SW480 (cell line): ENCODE data around the gene KIF3C.
A peak's percentile ranks its signal among the peaks of the same experiment; 100 is the strongest.
"Not testable (repeated sequence)": the region's sequence is repeated elsewhere in the genome, so short reads cannot be mapped to it uniquely, and the experiment has no call there.

Experiments used
- DNase-seq: peaks from one replicate; pipeline ENCODE4 v3.0.0-alpha.2; 2016; ENCODE audit warnings: low spot score

The KIF3C gene

GRCh38 chr2:25999406-25999805 lies 17.1 kb upstream of the KIF3C start:
- not testable (repeated sequence) for DNase-seq

- not testable (repeated sequence) for DNase-seq
Observed at GRCh38 chr2:25998816-25999383, 16.6 kb upstream of the KIF3C start.

GRCh38 chr2:25996844-25997243 lies 14.5 kb upstream of the KIF3C start:
- DNase-seq: no peak

GRCh38 chr2:25994509-25994908 lies 12.2 kb upstream of the KIF3C start:
- no peak for DNase-seq

GRCh38 chr2:25993049-25993448 lies 10.8 kb upstream of the KIF3C start:
- DNase-seq: no peak

- no peak for DNase-seq
Observed at GRCh38 chr2:25992556-25992955, 10.3 kb upstream of the KIF3C start.

GRCh38 chr2:25991965-25992364 lies 9.7 kb upstream of the KIF3C start:
- DNase-seq: no peak

- no peak for DNase-seq
Observed at GRCh38 chr2:25989154-25989553, 6.9 kb upstream of the KIF3C start.

GRCh38 chr2:25988134-25988533 lies 5.8 kb upstream of the KIF3C start:
- no peak for DNase-seq

- no peak for DNase-seq
Observed at GRCh38 chr2:25983735-25984134, 1.4 kb upstream of the KIF3C start.

- no peak for DNase-seq
Observed at GRCh38 chr2:25982968-25983280, 627 bp upstream of the KIF3C start.

- peak; percentile 21 for DNase-seq
Observed at GRCh38 chr2:25981596-25982272, 563 bp downstream of the KIF3C start.

GRCh38 chr2:25980951-25981350 lies 1.3 kb downstream of the KIF3C start:
- DNase-seq: no peak

GRCh38 chr2:25980076-25980887 lies 2.0 kb downstream of the KIF3C start:
- no peak for DNase-seq

GRCh38 chr2:25979001-25979400 lies 3.3 kb downstream of the KIF3C start:
- DNase-seq: no peak

GRCh38 chr2:25977768-25978167 lies 4.5 kb downstream of the KIF3C start:
- peak; percentile 26 for DNase-seq

GRCh38 chr2:25976983-25977741 lies 5.1 kb downstream of the KIF3C start:
- peak; percentile 50 for DNase-seq

- no peak for DNase-seq
Observed at GRCh38 chr2:25972049-25972823, 10.1 kb downstream of the KIF3C start.

GRCh38 chr2:25971596-25971995 lies 10.7 kb downstream of the KIF3C start:
- DNase-seq: no peak

- DNase-seq: no peak
Observed at GRCh38 chr2:25966531-25967270, 15.6 kb downstream of the KIF3C start.

GRCh38 chr2:25964891-25965290 lies 17.4 kb downstream of the KIF3C start:
- no peak for DNase-seq
